ENCODE data around the gene METTL25. TPM values are rescaled to one million over a fixed set of nuclear protein-coding genes. Genes with fewer than 3 reads are reported as not detected.

Gene METTL25
- total RNA-seq, 1 donor from 2014 or later: 8.8 TPM

DNA sequence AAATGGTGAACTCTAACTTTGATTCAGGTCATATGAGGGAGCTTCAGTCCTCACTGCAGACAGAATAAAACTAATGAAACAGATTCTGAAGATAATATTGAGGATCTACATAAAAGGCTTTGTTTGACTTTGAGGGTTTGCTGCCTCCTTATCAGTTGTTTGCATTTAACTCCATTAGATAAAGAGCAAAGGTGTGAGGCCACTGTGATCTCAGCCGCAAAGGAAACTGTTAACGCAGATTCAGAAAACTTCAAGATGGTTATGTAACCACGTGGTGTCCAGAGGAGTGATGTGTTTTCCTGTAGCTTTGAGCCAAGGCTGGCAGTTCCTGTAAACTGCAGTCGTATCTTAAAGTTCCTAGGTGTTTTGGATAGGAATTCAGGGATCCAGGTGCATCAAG is 67.8 kb downstream of the METTL25 start:
- Mint-ChIP-seq H3K4me3 (ENCODE audit: unreplicated experiment) (no peak overlapping the region), H3K27ac (ENCODE audit: unreplicated experiment) (no peak overlapping the region), H3K4me1 (ENCODE audit: unreplicated experiment) (no peaks in the 10 kb centered on the region), H3K27me3 (ENCODE audit: unreplicated experiment) (no peaks in the 10 kb centered on the region), H3K36me3 (ENCODE audit: unreplicated experiment) (peaks cover 6% of the 10 kb centered on the region), H3K9me3 (ENCODE audit: unreplicated experiment) (peaks cover 10% of the 10 kb centered on the region)
- TF ChIP-seq, protein P1, sequence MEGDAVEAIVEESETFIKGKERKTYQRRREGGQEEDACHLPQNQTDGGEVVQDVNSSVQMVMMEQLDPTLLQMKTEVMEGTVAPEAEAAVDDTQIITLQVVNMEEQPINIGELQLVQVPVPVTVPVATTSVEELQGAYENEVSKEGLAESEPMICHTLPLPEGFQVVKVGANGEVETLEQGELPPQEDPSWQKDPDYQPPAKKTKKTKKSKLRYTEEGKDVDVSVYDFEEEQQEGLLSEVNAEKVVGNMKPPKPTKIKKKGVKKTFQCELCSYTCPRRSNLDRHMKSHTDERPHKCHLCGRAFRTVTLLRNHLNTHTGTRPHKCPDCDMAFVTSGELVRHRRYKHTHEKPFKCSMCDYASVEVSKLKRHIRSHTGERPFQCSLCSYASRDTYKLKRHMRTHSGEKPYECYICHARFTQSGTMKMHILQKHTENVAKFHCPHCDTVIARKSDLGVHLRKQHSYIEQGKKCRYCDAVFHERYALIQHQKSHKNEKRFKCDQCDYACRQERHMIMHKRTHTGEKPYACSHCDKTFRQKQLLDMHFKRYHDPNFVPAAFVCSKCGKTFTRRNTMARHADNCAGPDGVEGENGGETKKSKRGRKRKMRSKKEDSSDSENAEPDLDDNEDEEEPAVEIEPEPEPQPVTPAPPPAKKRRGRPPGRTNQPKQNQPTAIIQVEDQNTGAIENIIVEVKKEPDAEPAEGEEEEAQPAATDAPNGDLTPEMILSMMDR (IDR thresholded peaks at IDR 0.05): no peak
- no peak for DNase-seq (ENCODE audit: extremely low spot score, unreplicated experiment)

DNA sequence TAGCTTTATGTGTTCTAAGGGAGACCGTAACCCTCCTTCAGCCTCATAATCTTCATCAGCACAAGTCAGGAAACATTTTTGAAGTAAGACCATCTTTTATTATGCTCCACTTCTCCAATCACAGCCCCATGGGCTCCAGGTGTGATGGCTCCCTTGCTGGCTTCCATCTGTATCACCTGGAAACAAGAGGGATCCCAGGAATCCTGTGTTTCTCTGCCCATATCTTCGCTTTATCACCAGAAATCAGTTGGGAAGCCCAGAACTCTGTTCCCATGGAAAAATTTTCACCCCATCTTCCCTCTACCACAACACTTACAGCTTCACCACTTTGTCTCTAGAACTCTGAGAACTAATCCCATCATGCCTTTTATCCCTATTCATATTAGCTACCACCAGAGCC is 68.3 kb downstream of the METTL25 start:
- Mint-ChIP-seq H3K4me1 (ENCODE audit: unreplicated experiment) (no peaks in the 10 kb centered on the region), H3K27me3 (ENCODE audit: unreplicated experiment) (no peaks in the 10 kb centered on the region), H3K36me3 (ENCODE audit: unreplicated experiment) (peaks cover under 1% of the 10 kb centered on the region), H3K9me3 (ENCODE audit: unreplicated experiment) (peaks cover 5% of the 10 kb centered on the region), H3K4me3 (ENCODE audit: unreplicated experiment) (no peak overlapping the region), H3K27ac (ENCODE audit: unreplicated experiment) (no peak overlapping the region)
- TF ChIP-seq, protein P1 (IDR thresholded peaks at IDR 0.05): no peak
- DNase-seq (ENCODE audit: extremely low spot score, unreplicated experiment): no peak

DNA sequence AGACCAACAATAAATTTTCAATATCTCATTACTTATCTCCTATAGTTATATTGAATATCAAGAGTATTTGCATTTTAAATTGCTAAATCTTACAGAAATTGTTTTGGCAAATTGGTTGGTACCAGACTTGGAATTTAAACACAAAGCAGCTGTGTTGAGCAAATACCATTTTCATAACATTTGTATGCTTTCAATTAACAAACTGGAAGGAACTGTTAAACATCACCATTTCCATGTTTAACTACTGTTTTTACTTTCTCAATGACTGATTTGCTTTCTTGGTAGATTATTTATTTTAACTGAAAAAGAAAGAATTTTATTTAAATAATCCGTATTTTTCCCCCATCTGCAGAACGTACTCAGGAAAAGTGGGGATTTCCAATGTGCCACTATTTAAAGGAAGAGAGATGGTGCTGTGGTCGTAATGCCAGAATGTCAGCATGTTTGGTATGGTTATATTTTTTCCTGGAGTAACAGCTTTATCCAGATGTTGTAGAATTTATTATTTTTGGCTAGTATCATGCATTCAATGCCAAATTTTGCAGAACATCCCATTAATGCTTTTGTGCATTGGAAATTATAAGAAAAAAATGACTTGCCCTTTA is 72.3 kb downstream of the METTL25 start:
- Mint-ChIP-seq H3K9me3 (ENCODE audit: unreplicated experiment) (peaks cover 3% of the 10 kb centered on the region), H3K36me3 (ENCODE audit: unreplicated experiment) (no peaks in the 10 kb centered on the region), H3K27me3 (ENCODE audit: unreplicated experiment) (no peaks in the 10 kb centered on the region), H3K4me1 (ENCODE audit: unreplicated experiment) (no peaks in the 10 kb centered on the region), H3K4me3 (ENCODE audit: unreplicated experiment) (no peak overlapping the region), H3K27ac (ENCODE audit: unreplicated experiment) (no peak overlapping the region)
- DNase-seq (ENCODE audit: extremely low spot score, unreplicated experiment): no peak
- TF ChIP-seq, protein P1 (IDR thresholded peaks at IDR 0.05): no peak

DNA sequence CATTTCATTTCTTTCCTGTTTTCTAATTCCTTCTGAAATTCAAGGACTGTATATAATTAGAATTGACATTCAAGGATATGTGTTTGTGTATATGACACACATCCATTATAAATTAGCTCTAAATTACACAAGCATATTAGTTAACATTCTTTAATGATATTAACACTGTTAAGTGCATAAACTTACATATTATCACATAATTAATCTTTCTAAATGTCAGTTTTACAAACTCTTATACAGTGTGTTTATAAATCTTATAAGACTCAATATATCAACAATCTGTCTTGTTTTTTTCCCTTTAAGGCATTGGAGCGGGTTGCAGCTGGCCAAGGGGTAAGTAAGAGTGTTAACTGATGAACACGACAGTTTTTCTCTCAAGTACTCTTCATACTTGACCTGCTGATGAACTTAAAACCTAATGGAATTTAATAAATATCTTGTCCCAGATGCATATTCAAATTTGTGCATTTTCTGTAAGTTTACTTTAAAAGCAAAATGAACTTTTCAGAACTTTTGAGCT is 76.1 kb downstream of the METTL25 start:
- Mint-ChIP-seq H3K36me3 (ENCODE audit: unreplicated experiment) (no peaks in the 10 kb centered on the region), H3K27ac (ENCODE audit: unreplicated experiment) (no peak overlapping the region), H3K4me3 (ENCODE audit: unreplicated experiment) (no peak overlapping the region), H3K27me3 (ENCODE audit: unreplicated experiment) (no peaks in the 10 kb centered on the region), H3K4me1 (ENCODE audit: unreplicated experiment) (peaks cover 26% of the 10 kb centered on the region), H3K9me3 (ENCODE audit: unreplicated experiment) (no peaks in the 10 kb centered on the region)
- DNase-seq (ENCODE audit: extremely low spot score, unreplicated experiment): no peak
- TF ChIP-seq, protein P1 (IDR thresholded peaks at IDR 0.05): no peak

DNA sequence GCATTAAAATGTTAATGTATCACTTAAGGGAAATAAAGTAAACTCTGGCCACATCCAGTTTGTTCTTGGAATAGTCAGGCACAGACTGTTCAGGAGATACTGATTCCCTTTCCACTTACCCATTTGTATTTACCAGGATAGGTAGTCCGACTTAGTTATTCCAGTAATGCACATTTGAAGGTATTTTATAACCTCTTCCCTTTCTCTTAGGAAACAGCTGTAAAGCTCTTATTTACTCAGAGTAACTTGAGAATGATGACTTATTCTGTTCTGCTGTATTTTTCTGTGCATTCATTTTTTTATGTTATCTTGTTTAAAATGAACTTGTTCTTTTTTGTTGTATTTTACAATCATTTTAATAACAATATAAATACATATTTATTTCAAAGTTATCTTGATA is 78.0 kb downstream of the METTL25 start:
- H3K27ac Mint-ChIP-seq (ENCODE audit: unreplicated experiment): no peak overlapping the region
- H3K36me3 Mint-ChIP-seq (ENCODE audit: unreplicated experiment): peaks cover 8% of the 10 kb centered on the region
- TF ChIP-seq, protein P1 (IDR thresholded peaks at IDR 0.05): no peak
- no peaks in the 10 kb centered on the region for H3K9me3 Mint-ChIP-seq (ENCODE audit: unreplicated experiment)
- peaks cover 35% of the 10 kb centered on the region for H3K4me1 Mint-ChIP-seq (ENCODE audit: unreplicated experiment)
- H3K27me3 Mint-ChIP-seq (ENCODE audit: unreplicated experiment): no peaks in the 10 kb centered on the region
- no peak overlapping the region for H3K4me3 Mint-ChIP-seq (ENCODE audit: unreplicated experiment)
- DNase-seq (ENCODE audit: extremely low spot score, unreplicated experiment): no peak

Measured in osteocyte (in vitro differentiated cells).